ENCODE data around the gene PRR16. TPM values are rescaled to one million over a fixed set of nuclear protein-coding genes. Genes with fewer than 3 reads are reported as not detected.

PRR16 gene
- total and polyA plus RNA-seq, 2 experiments from 2014 or later: 32.5 to 68.8 TPM

DNA sequence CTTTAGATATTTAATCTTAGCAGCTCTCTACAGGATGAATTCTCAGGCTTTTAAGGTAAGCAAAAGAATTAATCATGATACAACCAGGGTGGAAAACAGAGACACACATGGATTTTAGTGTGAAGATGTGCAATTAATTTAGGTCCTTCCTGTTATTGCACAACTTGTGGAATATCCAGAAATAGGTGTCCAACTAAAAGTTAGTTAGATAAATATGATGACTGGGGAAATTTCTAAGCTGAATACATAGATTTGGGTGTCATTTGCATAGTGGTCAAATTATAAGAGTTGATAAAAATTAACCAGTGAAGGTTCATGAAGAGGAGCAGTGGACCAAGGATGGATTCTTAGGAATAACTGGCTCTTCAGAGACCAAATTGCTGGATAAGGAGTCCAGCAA, 266.1 kb downstream of the PRR16 start:
- Histone ChIP-seq H3K27me3 (replicated peaks; ENCODE audit: insufficient read depth) (no peaks in the 10 kb centered on the region), H3K9ac (no peak overlapping the region)
- in situ Hi-C loops (cut with MboI): no loop called here

DNA sequence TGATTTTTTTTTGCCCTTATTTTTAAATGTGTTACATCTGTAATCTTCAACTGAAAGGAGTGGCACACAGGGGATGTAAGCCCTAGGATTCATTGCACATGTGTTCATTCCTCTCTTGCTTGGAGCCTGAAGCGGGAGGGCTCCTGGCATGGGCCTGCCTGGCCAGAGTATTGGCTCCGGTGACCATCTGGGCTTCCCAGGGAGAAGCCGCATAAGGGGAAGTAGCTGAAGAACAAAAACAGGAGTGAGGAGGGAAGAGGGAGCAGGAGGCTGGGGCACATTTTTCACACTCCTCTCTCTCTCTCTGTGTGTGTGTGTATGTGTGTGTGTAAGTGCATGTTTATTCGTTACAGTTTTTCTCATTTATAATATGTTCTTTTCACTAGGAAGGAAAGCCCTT, 269.9 kb downstream of the PRR16 start:
- H3K36me3 ChIP-seq (ENCODE audit: low read depth): no peaks in the 10 kb centered on the region
- no peak overlapping the region for H3K4me2 ChIP-seq (ENCODE audit: unreplicated experiment)
- H3K27ac ChIP-seq: no peak overlapping the region
- H3K79me2 ChIP-seq (ENCODE audit: insufficient read depth): no peaks in the 10 kb centered on the region
- TF ChIP-seq EZH2phosphoT487 (IDR thresholded peaks at IDR 0.05; ENCODE audit: insufficient read depth, low read depth) (no peak), EZH2 (IDR thresholded peaks at IDR 0.05; ENCODE audit: insufficient read depth, poor library complexity, severe bottlenecking) (no peak)
- no peaks in the 10 kb centered on the region for H3K4me1 ChIP-seq (ENCODE audit: insufficient read depth)
- DNase-seq: peak; percentile 16
- H3K9ac ChIP-seq: no peak overlapping the region
- WGBS, 2 experiments (ENCODE audit: low coverage in 1 of 2, low lambda C conversion rate in 2 of 2, missing lambda C conversion rate in 2 of 2): 16 to 20% methylated on average over 4 of the region's 4 CpGs
- H3K9me2 ChIP-seq (ENCODE audit: insufficient read depth): no peaks in the 10 kb centered on the region
- in situ Hi-C loops (cut with MboI): no loop called here
- no peaks in the 10 kb centered on the region for H3K9me3 ChIP-seq (ENCODE audit: low read depth)
- no peaks in the 10 kb centered on the region for H3F3A ChIP-seq (ENCODE audit: insufficient read depth)
- H2AFZ ChIP-seq: peak overlapping the region; percentile 67
- H3K4me3 ChIP-seq: no peak overlapping the region
- H3K27me3 ChIP-seq (replicated peaks; ENCODE audit: insufficient read depth): no peaks in the 10 kb centered on the region
- no peaks in the 10 kb centered on the region for H4K20me1 ChIP-seq (ENCODE audit: insufficient read depth)

More for the DNA sequence above, 266.1 kb downstream of the PRR16 start:
- H3K79me2 ChIP-seq (ENCODE audit: insufficient read depth): no peaks in the 10 kb centered on the region
- no peak overlapping the region for H3K4me3 ChIP-seq
- no peaks in the 10 kb centered on the region for H3F3A ChIP-seq (ENCODE audit: insufficient read depth)
- H2AFZ ChIP-seq: no peak overlapping the region
- no peak overlapping the region for H3K4me2 ChIP-seq (ENCODE audit: unreplicated experiment)
- H3K4me1 ChIP-seq (ENCODE audit: insufficient read depth): no peaks in the 10 kb centered on the region
- H3K36me3 ChIP-seq (ENCODE audit: low read depth): no peaks in the 10 kb centered on the region
- no peak overlapping the region for H3K27ac ChIP-seq
- no peaks in the 10 kb centered on the region for H4K20me1 ChIP-seq (ENCODE audit: insufficient read depth)
- no peak for DNase-seq
- no peaks in the 10 kb centered on the region for H3K9me3 ChIP-seq (ENCODE audit: low read depth)
- TF ChIP-seq EZH2phosphoT487 (IDR thresholded peaks at IDR 0.05; ENCODE audit: insufficient read depth, low read depth) (no peak), EZH2 (IDR thresholded peaks at IDR 0.05; ENCODE audit: insufficient read depth, poor library complexity, severe bottlenecking) (no peak)
- no peaks in the 10 kb centered on the region for H3K9me2 ChIP-seq (ENCODE audit: insufficient read depth)

DNA sequence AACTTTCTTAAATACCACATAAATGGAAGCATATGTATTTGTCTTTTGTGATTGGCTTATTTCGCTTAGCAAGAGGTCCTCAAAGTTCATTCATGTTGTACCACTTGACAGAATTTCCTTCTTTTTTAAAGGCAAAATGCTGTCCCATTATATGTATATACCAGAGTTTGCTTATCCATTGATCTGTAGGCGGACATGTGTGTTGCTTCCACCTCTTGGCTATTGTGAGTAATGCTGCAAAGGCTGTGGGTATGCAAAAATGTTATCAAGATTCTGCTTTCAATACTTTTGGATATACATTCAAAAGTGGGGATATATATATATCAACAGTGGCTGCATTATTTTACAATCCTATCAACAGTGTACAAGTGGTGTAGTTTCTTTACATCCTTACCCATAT, 271.0 kb downstream of the PRR16 start:
- in situ Hi-C loops (cut with MboI): no loop called here
- DNase-seq: no peak

More for the DNA sequence above, 271.0 kb downstream of the PRR16 start:
- Histone ChIP-seq H3K27me3 (replicated peaks; ENCODE audit: insufficient read depth) (no peaks in the 10 kb centered on the region), H4K20me1 (ENCODE audit: insufficient read depth) (no peaks in the 10 kb centered on the region), H3K9me3 (ENCODE audit: low read depth) (no peaks in the 10 kb centered on the region), H3K9ac (no peak overlapping the region), H3K79me2 (ENCODE audit: insufficient read depth) (no peaks in the 10 kb centered on the region), H3K36me3 (ENCODE audit: low read depth) (no peaks in the 10 kb centered on the region), H2AFZ (no peak overlapping the region), H3K4me1 (ENCODE audit: insufficient read depth) (no peaks in the 10 kb centered on the region), H3K27ac (no peak overlapping the region), H3F3A (ENCODE audit: insufficient read depth) (no peaks in the 10 kb centered on the region), H3K4me3 (no peak overlapping the region), H3K4me2 (ENCODE audit: unreplicated experiment) (no peak overlapping the region), H3K9me2 (ENCODE audit: insufficient read depth) (no peaks in the 10 kb centered on the region)
- 83 to 93% methylated on average over 2 of the region's 2 CpGs for WGBS, 2 experiments (ENCODE audit: low coverage in 1 of 2, low lambda C conversion rate in 2 of 2, missing lambda C conversion rate in 2 of 2)
- no peak for TF ChIP-seq EZH2 (IDR thresholded peaks at IDR 0.05; ENCODE audit: insufficient read depth, poor library complexity, severe bottlenecking)
- no peak for TF ChIP-seq EZH2phosphoT487 (IDR thresholded peaks at IDR 0.05; ENCODE audit: insufficient read depth, low read depth)

Small RNA genes lying within 50 kb of the gene (small RNA-seq; reads per million reads assigned to genes)
- not detected for gene PRELID3BP8 (ENCODE audit: low read depth, low replicate concordance)
- not detected for gene RNU4-69P (ENCODE audit: low read depth, low replicate concordance)
